IPS-11a (cell line): ENCODE measurements around the gene SORCS2.

ENCODE experiments used
- H3K4me3 ChIP-seq: one replicate; pipeline ENCODE4 v1.5.1; 2013; ENCODE audit warnings: low read depth, low read length, control low read depth

Gene SORCS2

GRCh38 chr4:7620814-7621176 lies 428.5 kb downstream of the SORCS2 start:
- H3K4me3 ChIP-seq: no peak overlapping the region

- H3K4me3 ChIP-seq: no peak overlapping the region
Observed at GRCh38 chr4:7621252-7622035, 429.1 kb downstream of the SORCS2 start.

GRCh38 chr4:7622371-7622770 lies 430.0 kb downstream of the SORCS2 start:
- H3K4me3 ChIP-seq: no peak overlapping the region

GRCh38 chr4:7623468-7623867 lies 431.1 kb downstream of the SORCS2 start:
- no peak overlapping the region for H3K4me3 ChIP-seq

- H3K4me3 ChIP-seq: no peak overlapping the region
Observed at GRCh38 chr4:7624396-7624980, 432.1 kb downstream of the SORCS2 start.

GRCh38 chr4:7625071-7625470 lies 432.7 kb downstream of the SORCS2 start:
- H3K4me3 ChIP-seq: no peak overlapping the region

GRCh38 chr4:7626531-7626930 lies 434.2 kb downstream of the SORCS2 start:
- H3K4me3 ChIP-seq: no peak overlapping the region

GRCh38 chr4:7627251-7628250 lies 435.2 kb downstream of the SORCS2 start:
- no peak overlapping the region for H3K4me3 ChIP-seq

GRCh38 chr4:7628432-7628831 lies 436.1 kb downstream of the SORCS2 start:
- no peak overlapping the region for H3K4me3 ChIP-seq

GRCh38 chr4:7629501-7630254 lies 437.3 kb downstream of the SORCS2 start:
- no peak overlapping the region for H3K4me3 ChIP-seq

GRCh38 chr4:7630568-7631287 lies 438.4 kb downstream of the SORCS2 start:
- H3K4me3 ChIP-seq: no peak overlapping the region

GRCh38 chr4:7631288-7632014 lies 439.1 kb downstream of the SORCS2 start:
- H3K4me3 ChIP-seq: no peak overlapping the region

GRCh38 chr4:7632341-7632740 lies 440.0 kb downstream of the SORCS2 start:
- no peak overlapping the region for H3K4me3 ChIP-seq

GRCh38 chr4:7632971-7633370 lies 440.6 kb downstream of the SORCS2 start:
- H3K4me3 ChIP-seq: no peak overlapping the region

- no peak overlapping the region for H3K4me3 ChIP-seq
Observed at GRCh38 chr4:7634661-7635251, 442.4 kb downstream of the SORCS2 start.

GRCh38 chr4:7635445-7636239 lies 443.3 kb downstream of the SORCS2 start:
- H3K4me3 ChIP-seq: no peak overlapping the region

- no peak overlapping the region for H3K4me3 ChIP-seq
Observed at GRCh38 chr4:7636240-7636508, 443.8 kb downstream of the SORCS2 start.

- no peak overlapping the region for H3K4me3 ChIP-seq
Observed at GRCh38 chr4:7637139-7637538, 444.8 kb downstream of the SORCS2 start.

- no peak overlapping the region for H3K4me3 ChIP-seq
Observed at GRCh38 chr4:7637971-7638370, 445.6 kb downstream of the SORCS2 start.
